GM04504 (cell line): ENCODE results near the gene TMEM175.
"Not testable (repeated sequence)": the region's sequence is repeated elsewhere in the genome, so short reads cannot be mapped to it uniquely, and the experiment has no call there.

Experiments
- DNase-seq: peaks from one replicate; pipeline ENCODE4 v3.0.0-alpha.2; 2012; ENCODE audit warnings: low read depth

Gene TMEM175

DNA sequence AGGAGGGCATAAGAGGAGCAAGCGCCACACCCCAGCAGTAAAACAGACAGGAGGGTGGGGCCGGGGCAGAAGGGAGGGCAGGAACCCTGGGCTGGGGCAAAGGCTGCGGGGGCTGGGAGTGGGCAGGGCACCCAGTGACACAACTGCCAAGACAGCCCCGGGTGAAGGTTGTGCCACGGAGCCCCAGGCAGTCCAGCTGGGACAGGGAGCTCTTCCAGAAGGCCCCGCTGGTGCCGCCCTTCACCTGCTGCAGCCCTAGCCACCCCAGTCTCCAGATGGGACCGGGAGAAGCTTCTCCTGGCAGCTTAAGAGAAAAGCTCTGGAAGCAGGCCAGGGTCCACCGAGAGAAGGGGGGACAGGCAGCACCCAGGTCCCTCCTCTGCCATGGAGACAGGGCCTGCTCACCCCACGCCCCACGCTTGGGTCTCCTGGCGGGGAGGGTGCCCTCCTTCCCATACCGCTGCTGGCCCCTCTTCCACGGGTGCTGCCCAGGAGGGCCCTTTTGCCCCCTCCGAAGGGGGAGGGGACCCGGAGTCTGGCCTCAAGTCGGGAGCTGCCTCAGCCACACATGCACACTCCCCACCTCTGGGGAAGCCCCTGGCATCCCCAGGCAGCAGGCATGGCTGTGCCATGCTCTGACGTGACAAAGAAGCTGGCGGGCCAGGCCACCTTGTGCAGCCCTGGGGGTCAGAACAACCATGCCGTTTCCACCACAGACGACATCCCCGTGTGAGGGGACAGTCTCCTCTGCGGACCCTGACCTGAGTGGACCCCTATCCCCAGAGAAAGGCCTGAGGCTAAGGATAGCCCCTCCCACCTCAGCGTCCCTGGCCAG, 39.6 kb downstream of the TMEM175 start:
- DNase-seq, result no peak

DNA sequence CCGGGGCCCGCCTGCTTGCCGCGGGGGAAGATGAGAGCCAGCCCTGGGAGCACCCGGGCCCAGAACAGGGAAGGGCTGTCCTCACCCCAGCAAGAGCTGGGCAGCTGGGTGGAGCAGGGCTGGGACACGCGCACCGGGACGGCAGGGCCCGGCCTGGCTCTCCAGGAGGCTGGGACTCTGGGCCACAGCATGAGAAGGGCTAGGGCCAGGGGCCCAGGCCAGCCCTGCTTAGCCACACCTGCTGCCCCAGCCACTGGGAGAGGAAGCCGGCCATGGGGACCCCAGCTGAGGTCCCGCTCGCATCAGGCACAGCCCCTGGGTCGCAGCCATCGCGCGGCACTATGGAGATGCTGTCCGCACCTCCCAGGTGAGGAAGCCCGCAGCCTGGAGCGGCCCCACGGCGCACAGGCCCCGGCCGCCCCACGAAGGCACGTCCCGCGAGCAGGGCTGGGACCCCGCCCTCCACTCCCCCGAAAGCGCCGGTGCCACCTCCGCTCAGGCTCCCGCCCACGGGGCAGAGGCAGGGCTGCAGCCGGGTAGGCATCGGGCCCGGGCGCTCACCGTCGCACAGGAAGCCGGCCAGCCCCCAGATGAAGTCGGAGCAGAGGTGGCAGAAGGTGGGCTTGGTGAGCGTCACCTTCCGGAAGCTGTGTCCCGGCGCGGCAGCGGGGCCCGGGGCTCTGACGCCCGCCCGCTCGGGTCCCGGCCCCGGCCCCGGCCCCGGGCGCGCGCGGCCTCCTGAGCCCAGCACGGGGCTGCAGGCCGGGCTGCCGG, 40.6 kb downstream of the TMEM175 start:
- no peak for DNase-seq

DNA sequence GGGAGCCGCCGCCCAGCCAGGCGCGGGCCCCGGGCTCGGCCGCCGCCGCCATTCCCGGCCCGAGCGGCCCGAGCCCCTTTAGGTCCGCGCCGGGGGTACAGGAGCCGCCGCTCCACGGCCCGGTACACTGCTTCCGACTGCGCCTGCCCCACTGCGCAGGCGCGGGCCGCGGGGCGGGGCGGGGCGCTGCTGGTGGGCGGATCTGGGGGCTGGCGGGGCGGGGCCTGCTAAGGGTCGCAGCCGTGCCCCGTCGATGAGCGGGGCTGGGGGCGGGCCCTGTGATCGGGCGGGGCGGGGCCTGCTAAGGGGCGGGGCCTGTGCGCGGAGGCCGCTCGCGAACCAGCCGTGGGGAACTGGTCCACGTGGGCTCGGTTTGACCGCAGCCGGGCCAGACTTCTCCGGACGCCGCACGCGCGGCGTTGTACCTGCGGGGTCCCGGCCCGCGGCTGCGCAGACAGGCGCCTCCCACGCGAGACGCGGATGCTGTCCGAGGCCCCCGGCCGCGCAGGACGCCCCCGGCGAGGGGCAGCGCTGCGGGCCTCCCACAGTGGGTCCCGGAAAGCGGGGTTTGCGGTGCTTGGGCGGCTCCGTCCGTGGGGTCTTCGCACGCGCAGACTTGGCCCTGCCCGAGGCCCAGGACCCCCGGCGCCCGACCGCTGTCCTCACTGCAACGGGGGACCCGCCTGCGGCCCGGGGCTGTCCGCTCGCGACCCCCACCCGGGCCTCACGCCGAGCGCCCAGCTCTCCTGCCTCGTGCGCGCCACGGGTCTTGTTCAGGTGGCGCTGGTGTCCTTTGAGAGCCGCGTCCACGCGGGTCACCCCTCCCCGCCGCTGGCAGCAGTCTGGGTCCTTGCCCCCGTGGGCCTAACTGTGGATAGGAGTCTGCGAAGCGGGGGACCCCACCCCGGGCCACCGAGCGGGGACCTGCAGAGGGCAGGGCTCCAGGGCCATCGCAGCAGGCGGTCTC, 41.5 kb downstream of the TMEM175 start, which contains the start of gene DGKQ:
TSS of gene DGKQ (minus strand) at position 139 of the 967 bp plus-strand sequence. CDS start at position 52, 87 bp downstream.
- DNase-seq, result peak; percentile 66

DNA sequence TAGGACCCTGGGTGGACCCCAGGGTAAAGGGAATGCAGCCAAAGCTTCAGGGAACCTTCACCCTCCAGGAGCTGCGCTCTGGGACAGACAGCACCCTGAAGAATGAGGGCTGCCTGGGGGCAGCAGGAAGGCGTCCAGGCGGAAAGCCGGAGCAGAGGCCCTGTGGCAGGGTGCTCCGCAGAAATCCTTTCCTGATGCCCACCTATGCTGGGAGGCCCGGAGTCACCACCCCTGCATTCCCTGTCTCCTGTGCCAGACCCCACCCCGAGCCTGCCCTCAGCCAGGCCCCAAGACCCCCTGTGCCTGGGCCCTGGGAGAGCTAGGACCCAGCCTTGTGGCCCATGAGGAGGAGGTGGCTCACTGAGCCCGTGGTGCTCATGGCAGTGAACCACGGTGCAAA, 42.4 kb downstream of the TMEM175 start:
- DNase-seq, result no peak

DNA sequence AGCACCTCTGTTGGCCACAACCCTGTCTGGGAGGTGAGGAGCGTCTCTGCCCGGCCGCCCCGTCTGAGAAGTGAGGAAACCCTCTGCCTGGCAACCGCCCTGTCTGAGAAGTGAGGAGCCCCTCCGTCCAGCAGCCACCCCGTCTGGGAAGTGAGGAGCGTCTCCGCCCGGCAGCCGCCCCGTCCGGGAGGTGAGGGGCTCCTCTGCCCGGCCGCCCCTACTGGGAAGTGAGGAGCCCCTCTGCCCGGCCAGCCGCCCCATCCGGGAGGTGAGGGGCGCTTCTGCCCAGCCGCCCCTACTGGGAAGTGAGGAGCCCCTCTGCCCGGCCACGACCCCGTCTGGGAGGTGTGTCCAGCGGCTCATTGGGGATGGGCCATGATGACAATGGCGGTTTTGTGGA, 43.8 kb downstream of the TMEM175 start:
- not testable (repeated sequence) for DNase-seq

DNA sequence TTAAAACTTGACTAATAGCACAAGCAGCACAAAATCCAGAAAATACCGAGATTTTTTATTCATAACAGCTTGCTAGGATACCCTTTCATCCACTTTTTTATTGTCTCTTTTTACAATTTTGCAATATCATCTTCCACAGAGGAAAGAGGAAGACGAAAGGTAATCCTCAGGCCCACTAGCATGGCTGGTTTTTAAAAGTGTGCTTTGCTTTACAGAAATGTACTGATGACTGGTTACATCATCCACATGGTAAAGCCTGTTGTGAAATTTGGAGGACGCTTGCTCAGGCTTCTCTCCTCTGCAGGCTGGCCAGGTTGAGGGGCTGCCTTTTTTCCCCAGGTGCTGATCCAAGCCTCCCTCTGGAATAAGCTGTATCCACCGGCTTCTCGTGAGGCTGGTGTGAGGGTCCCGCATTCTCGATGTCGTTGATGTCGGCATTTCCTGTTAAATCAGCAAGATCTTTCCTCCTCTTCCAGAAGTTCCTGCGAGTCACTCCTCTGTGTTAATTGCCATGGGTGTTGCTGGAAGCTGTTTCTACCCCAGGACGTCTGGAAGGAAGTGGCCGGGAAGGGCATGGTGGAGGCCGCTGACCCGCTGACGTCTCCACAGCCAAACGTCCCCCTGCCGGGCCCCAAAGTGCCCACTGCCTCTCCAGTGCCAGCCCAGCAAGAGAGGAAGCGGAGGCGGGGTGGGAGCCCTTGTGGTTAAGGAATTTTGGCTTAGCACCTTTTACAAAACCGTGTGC, 46.9 kb downstream of the TMEM175 start:
- no peak for DNase-seq

DNA sequence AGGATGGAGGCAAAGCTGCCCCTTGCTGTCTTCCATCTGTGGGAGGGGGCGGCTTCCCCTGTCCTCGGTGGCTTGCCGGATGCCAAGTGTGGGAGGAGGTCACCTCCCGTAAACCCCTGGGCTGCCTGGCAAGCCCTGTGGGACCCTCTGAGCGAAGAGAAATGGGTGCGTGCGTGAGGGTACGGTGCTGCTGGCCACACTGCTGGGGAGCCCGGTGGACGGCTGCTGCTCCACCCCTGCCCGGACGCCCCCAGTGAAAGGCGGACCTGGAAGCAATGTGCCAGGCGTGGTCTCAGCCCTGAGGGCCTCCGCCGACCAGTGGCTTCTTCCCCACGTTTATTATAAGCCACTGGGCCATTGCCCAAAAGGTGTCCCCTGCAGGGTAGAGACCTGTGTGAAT, 50.0 kb downstream of the TMEM175 start:
- no peak for DNase-seq

DNA sequence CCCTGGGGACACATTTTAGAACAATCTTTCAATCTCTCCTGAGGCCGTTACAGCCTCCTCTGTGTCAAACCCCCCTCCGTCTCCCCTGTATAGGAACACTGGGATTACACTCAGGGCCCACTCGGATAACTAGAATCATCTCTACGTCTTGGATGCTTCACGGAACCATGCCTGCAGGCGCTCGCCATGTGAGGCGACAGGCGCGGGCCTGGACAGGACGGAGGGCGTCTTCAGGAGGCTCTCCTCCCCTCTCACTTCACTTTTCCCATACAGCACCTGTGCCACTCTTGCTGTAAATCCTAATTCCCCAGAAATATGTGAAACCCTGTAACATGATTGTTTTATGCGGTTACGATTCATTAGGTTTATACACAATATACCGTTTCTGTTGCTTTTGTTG, 50.6 kb downstream of the TMEM175 start:
- DNase-seq, result no peak

DNA sequence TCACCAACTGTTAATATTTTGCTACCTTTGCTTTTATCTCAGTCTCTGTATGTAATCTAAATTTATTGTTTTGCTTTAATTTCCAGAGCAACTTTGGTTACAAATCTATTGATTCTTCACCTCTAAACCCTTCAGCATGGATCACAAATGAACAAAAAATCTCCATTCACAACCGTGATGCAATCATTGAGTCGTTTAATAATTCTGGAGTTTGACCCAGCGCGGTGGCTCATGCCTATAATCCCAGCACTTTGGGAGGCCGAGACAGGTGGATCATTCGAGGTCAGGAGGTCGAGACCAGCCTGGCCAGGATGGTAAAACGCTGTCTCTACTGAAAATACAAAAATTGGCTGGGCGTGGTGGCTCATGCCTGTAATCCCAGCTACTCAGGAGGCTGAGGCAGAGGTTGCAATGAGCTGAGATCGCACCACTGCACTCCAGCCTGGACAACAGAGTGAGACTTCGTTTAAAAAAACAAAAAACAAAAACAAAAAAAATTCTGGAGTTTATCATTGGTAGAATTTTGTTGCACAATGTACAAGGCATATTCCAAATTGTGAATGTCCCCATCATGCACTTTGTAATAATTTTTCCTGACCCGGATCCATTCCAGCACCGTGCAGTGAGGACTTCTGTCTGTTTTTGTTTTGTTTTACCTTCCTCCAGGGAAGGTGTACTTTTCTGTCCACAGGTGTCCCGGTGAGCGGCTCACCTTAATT, 52.2 kb downstream of the TMEM175 start:
- no peak for DNase-seq

DNA sequence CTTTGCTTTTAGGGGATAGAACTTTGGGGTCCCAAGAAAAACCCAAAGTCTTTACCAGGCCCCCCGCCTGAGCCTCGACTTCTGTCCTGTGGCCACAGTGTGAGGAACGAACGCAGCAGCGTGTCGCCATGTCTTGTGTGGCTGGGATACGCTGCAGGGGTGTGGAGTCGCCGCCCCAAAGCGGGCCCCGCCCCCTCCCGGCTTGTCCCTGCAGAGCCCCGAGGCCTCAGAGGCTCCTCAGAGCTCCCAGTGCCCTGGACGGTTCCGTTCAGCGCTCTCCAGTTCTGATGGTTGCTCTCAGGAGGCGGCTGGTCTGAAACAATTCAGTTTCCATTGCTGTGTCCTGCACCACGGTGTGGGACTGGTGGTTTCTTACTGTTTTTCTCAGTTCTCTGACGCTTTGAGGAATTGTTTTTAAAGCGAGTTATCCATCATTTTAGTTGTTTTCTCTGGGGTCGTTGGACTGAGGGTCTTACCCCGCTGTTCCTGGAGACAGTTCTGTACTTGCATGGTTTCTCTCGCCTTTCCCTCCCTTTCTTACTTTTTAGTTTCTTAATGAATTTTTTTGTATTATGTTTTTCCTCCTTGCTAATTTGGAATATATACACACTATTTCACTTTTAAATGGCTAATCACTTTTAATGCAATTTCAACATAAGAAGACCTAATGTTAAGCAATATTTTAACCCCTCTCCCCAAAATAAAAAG, 53.0 kb downstream of the TMEM175 start:
- no peak for DNase-seq

DNA sequence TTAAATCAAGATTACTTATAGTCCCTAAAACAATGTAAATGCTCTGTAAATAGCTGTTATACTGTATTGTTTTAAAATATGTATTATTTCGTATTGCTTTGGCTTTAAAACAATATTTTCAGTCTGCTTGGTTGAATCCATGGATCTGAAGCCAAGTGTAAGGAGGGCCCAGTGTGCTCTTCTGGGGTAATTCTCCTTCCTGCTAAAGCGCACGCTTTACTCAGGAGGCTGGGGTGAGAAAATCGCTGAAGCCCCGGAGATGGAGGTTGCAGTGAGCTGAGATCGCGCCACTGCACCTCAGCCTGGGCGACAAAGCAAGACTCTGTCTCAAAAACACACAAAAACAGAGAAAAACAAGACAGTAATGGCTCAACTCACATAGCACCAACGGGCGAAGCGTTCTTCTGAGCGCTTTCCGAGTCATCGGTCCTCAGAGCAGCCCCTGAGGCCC, 54.2 kb downstream of the TMEM175 start:
- no peak for DNase-seq

DNA sequence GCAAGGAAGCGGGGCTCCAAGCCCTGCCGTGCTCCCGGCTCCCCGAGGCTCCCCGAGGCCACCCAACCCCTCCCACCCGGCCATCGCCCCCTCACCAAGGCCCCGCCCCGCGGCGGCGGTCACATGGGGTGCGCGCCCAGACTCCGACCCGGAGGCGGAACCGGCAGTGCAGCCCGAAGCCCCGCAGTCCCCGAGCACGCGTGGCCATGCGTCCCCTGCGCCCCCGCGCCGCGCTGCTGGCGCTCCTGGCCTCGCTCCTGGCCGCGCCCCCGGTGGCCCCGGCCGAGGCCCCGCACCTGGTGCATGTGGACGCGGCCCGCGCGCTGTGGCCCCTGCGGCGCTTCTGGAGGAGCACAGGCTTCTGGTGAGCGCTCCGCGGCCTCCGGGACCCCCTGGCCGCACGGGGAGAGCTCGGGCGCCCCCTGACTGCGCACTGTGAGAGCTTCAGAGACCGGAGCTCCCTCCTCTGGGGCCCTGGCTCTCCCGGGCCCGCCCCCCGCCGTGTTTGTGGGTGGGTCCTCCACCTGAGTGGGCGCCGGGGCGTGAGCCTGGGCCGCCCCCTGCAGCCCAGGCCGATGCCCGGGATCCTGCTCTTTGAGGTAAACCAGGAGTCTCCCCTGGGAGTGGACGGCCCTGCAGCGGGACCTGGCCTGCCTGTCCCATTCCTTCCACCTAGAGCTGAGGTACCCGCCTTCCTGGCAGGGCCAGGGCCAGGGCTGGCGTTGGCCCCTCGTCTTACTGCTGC, 54.8 kb downstream of the TMEM175 start, which contains the start of gene IDUA:
TSS of gene IDUA (plus strand) at position 166 of the 745 bp plus-strand sequence. CDS start at position 207, 41 bp downstream.
- DNase-seq, result no peak

DNA sequence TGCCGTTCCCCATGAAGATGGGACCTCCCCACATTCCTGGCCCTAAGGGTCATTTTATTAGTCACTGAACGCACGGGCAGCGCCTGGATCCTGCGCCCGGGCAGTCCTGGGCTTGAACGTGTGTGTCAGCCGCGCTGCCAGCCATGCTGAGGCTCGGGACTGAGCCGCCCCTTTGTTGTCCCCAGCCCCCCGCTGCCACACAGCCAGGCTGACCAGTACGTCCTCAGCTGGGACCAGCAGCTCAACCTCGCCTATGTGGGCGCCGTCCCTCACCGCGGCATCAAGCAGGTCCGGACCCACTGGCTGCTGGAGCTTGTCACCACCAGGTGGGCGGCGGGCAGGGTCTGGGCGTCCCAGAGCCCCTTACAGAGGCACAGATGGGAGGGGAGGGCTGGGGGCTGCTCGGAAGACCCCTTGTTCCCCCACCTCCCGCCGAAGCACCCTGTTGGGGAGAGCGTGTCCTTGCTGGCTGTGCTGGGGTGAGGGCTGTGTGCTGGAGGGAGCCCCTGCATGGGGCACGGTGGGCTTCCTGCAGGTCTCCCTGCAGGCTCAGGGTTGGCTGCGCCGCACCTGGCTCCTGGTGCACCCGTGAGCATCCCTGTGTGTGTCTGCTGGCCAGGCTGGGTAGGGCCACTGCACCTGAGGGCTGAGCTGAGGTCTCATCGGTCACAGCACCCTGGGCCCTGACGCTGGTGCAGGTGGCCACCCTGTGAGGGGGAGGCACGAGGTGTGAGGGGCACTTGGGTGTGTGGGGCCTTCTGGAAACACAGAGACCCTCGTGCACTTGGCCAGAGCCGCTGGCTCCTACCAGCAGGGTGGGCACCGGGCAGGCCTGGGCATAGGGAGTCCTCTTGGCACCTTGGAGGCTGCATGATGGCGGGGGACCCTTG, 55.6 kb downstream of the TMEM175 start:
- no peak for DNase-seq

DNA sequence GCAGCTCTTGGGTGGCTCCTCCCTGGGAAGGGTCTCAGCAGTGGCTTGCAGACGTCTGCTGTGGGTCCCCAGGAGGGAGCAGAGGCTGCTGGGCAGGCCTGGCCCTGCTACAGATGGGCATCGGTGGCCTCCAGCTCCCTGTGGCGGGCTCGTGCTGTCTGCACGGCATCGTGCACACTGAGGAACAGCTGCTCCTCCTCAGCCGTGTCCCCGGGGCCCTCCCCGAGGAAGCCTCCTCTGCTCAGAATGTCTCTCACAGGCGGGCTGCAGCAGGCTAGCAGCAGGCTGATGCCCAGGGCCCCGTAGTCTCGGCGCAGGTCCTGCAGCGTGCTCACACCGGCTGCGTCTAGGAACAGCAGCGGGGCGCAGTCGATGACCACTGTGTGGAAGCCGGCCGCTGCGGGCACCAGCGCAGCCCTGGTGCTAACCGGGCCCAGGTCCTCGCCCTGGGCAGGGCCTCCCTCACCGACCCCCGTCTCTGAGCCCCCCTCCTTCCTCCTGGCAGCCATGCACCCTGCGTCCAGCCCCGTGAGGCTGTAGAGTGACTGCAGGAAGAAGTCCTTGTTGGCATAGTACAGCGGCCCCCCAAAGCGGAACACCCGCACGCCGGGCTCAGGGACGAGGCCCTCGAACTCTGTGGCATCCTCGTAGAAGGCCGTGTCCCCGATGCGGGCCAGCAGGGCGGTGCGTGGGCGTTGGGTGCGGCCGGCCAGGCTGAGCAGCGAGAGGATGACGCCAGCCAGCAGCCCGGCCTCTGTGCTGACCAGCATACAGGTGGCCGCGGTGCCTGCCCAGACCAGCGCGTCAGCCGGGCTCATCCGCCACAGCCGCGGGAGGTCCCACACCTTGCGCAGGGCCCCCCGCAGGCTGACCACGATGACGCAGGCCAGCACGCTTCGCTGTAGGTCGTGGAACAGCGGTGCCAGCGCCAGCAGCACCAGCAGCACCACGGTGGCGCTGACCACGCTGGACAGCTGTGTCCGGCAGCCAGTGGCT, 56.8 kb downstream of the TMEM175 start:
- DNase-seq, result no peak

DNA sequence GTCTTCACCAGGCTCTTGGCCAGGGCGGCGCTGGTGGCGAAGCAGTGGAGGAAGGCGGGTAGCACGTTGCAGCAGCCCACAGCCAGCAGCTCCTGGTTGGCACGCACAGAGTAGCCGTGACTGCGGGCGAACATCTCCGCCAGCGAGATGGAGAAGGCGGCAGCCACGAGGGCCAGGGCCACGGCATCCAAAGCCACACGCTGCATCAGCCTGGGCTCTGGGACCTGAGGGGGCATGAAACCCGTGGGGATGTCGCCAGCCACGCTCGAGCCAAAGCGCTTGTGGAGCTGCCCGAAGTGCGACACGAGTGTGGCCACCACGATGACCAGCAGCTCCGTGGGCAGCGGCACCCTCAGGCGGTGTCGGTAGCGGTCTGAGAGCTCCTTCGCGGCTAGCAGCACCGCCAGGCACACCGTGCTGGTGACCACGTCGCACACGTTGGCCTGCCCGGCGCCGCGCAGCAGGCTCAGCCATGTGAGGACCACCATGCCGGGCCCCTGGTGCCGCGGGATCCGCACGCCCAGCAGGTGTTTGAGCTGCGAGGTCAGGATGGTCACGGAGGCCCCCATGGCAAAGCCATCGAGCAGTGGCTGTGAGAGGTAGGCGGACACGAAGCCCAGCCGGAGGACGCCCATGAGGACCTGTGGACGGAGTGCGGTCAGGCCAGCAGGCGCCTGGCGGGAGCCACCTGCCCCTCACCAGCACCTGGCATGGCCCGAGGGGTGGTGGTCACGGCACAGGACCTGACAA, 57.6 kb downstream of the TMEM175 start:
- no peak for DNase-seq
